DMS53 (cell line): ENCODE data around the gene REXO5.
"Not testable (repeated sequence)": the region's sequence is repeated elsewhere in the genome, so short reads cannot be mapped to it uniquely, and the experiment has no call there.

ENCODE experiments used
- DNase-seq: peaks from one replicate; lab custom pipeline; 2025; lab: John Stamatoyannopoulos, UW

The REXO5 gene, protein sequence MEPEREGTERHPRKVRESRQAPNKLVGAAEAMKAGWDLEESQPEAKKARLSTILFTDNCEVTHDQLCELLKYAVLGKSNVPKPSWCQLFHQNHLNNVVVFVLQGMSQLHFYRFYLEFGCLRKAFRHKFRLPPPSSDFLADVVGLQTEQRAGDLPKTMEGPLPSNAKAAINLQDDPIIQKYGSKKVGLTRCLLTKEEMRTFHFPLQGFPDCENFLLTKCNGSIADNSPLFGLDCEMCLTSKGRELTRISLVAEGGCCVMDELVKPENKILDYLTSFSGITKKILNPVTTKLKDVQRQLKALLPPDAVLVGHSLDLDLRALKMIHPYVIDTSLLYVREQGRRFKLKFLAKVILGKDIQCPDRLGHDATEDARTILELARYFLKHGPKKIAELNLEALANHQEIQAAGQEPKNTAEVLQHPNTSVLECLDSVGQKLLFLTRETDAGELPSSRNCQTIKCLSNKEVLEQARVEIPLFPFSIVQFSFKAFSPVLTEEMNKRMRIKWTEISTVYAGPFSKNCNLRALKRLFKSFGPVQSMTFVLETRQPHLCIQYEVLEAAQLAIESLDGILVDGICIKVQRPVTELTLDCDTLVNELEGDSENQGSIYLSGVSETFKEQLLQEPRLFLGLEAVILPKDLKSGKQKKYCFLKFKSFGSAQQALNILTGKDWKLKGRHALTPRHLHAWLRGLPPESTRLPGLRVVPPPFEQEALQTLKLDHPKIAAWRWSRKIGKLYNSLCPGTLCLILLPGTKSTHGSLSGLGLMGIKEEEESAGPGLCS

GRCh38 chr16:20806168-20807050, at the start of gene REXO5, which contains the start of gene ERI2:
Gene REXO5, plus strand, starts transcription at chr16:20806527. Its CDS starts 427 bp downstream, at chr16:20806954.
Gene ERI2, minus strand, starts transcription at chr16:20806472. Its CDS starts 42 bp downstream, at chr16:20806430.
- DNase-seq = peak; percentile 97

DNA sequence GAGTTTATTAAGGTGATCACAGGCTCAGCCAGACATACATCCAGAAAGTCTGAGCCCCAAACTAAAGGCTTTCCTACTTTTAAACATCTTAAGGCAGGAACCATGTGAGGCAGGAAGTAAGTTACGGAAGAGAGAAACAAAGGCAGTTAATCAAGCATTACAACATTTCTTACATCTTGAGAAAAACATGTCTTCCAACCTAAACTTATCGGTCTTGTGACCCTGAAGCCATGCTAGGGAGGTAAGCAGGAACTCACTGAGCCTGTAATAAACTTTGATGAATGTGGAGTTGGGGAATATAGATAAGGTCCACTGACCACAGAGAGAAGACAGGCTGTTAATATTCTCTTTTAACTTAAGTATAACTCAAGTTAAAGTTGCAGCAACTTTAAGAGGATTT, 46.0 kb upstream of the REXO5 start:
- no peak for DNase-seq

DNA sequence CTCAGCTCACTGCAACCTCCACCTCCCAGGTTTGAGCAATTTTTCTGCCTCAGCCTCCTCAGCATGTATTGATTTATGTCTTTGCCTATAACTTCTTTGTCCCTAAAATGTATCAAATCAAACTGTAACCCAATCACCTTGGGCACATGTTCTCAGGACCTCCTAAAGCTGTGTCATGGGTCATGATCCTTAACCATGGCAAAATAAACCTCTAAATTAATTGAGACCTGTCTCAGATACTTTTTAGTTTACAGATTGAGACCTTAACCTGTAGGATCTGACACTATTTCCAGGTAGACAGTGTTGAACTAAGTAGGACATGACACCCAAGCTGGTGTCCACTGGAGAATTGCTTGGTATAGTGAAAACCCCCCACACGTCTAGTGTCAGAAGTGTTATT, 45.2 kb upstream of the REXO5 start:
- no peak for DNase-seq

DNA sequence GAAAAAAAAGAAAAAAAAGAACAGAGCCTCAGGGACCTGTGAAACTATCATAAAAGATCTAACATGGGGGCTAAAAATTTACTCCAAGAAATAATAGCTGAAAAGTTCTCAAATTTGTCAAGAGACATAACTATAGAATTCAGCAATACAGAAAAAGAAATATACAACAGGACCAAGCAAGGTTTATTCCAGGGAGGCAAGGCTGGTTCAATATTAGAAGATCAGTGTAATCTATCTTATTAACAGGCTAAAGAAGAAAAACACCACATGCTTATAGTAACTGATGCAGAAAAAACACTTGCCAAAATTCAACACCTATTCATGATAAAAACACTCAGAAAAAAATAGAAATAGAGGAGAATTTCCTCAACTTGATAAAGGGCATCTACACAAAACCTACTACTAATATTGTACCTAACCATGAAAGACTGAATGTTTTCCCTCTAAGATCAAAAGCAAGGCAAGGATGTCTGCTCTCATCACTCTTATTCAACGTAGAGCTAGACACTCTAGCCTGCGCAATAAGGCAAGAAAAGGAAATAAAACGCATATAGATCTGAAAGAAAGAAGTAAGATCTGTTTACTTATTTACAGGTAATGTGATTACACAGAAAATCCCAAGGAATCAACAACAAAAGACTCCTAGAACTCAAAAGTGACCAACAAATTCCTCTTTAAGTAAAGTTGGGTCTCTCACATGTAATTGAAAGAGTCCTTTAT, 43.8 kb upstream of the REXO5 start:
- DNase-seq = no peak

DNA sequence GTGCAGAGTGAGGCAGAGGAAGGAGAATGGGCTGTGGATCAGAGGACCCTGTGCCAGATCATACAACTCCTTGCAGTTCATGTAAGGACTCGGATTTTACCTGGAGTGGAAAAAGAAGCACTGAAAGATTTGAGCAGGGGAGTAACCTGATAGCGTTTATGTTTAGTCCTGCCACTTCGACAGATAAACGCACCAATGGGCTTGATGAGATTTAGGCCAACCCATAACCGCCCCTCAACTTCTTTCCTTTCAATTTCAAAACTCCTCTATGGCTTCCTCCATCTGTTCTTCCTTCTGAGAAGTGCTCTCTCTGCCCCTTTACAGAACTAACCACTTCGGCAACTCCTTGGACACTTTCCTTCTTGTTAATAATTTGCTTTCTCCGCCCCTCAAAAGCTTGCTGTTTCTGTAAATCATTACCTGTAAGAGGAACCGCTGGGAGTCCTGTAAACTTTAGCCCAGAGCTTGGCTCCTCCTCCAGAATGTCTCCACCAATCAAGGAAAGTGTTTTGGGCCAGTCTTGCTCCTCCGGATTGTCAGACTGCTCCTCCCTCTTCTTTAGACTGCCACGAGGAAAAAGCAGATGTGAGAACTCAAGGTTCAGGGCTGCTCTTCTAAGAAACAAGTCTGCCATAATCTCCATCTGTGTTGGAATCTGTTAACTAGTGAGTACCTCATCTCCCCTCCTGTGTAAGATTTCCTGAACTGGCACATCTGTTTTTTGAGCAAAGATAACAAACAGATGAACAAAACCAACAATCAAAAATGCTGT, 42.7 kb upstream of the REXO5 start, which contains the start of gene ACSM3:
Gene ACSM3 (plus strand): TSS at position 554 of the 772 bp plus-strand sequence. CDS start 6,021 bp downstream, outside the sequence.
- DNase-seq = peak; percentile 77

- DNase-seq = not testable (repeated sequence)
These were observed 41.9 kb upstream of the REXO5 start for GRCh38 chr16:20764448-20764847.

- DNase-seq = no peak
These were observed 40.6 kb upstream of the REXO5 start for GRCh38 chr16:20765732-20766131.

GRCh38 chr16:20766294-20766693, 40.0 kb upstream of the REXO5 start:
- DNase-seq = no peak

- no peak for DNase-seq
These were observed 38.8 kb upstream of the REXO5 start for GRCh38 chr16:20767577-20767976.

DNA sequence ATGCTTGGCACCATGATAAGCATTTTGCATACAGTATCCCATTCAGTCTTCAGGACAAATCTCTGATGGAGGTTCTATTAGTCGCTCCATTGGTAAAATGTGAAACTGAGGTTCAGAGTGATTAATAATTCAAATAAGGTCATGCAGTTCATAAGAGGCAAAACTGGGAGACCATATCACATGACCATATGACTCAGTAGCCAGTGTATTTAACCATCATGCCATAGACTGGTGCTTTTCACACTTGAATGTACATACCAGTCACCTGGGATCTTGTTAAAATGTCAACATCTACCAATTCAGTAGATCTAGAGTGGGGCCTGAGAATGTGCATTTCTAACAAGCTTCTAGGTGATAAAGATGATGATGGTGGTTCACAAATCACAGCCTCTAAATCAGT, 38.2 kb upstream of the REXO5 start:
- peak; percentile 6 for DNase-seq

DNA sequence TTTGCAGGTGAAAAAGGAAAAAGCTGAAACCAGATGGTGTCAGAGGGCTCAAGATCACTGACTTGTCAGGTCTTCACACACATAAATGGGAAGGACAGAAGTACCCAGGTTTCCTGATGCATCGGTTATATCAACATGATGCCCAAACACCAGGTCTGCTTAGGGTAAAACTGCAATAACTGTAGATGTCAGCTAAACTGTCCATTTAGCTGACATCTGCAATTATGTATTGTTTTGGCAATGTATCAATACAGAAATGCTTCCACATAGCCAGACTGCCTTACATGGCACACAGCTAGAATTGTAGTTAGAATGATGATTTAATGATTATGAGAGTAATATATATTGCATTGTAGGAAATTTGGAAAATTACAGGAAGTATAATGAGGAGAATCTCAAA, 37.5 kb upstream of the REXO5 start:
- DNase-seq = no peak

GRCh38 chr16:20773679-20774078, 32.6 kb upstream of the REXO5 start:
- DNase-seq = no peak

GRCh38 chr16:20774703-20775362, 31.5 kb upstream of the REXO5 start:
- DNase-seq = peak; percentile 81

DNA sequence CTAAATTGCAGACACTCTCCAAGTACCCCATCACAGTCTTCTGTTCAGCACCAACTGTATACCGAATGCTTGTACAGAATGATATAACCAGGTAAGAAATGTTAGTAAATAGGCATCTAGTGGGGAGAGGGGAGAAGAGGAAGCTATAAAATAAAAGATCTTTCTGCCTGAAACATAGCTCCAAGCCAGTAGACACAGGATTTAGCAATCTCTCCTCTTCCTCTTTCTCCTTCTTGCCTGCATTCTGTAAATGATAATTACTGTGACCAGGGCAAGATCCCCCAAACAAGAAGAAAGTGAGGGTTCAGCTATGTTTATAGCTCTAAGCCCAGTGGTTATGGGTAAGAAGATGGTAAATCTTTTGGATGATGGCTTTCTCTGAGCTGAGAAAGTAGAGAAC, 24.6 kb upstream of the REXO5 start:
- no peak for DNase-seq

DNA sequence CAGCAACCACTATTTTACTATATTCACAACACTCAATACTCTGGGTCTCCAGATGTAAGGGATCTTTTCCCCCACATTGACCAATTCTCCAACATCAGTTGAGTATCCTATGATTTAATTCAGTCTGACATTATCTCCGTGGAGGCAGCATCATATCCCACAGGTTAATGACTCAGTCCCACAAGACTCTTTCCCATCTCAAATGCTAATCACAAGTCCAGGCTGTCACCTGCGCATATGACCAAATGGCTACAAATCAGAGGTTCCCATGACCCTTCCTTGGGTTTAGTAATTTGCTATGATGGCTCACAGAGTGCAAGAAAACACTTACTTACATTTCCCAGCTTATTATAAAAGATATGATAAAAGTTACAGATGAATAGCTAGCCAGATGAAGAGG, 23.9 kb upstream of the REXO5 start:
- DNase-seq = no peak

- no peak for DNase-seq
These were observed 22.1 kb upstream of the REXO5 start for GRCh38 chr16:20784204-20784603.

DNA sequence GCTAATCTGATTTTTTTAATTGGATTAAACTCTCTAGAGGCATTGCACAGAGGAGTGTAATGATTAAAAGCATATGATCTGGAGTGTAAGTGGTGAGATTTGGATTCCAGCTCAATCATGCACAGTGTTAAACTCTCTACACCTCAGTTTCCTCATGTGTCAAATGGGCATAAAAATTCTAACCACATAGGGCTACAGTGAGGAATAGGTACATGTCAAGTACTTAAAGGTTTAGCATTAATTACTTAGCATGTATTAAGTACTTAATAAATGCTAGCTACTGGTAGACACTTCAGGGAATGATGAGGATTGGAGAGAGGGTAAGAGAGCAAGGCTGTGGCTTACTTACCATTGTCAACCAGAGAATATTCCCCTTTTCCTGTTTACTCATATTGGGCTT, 17.2 kb upstream of the REXO5 start:
- no peak for DNase-seq

DNA sequence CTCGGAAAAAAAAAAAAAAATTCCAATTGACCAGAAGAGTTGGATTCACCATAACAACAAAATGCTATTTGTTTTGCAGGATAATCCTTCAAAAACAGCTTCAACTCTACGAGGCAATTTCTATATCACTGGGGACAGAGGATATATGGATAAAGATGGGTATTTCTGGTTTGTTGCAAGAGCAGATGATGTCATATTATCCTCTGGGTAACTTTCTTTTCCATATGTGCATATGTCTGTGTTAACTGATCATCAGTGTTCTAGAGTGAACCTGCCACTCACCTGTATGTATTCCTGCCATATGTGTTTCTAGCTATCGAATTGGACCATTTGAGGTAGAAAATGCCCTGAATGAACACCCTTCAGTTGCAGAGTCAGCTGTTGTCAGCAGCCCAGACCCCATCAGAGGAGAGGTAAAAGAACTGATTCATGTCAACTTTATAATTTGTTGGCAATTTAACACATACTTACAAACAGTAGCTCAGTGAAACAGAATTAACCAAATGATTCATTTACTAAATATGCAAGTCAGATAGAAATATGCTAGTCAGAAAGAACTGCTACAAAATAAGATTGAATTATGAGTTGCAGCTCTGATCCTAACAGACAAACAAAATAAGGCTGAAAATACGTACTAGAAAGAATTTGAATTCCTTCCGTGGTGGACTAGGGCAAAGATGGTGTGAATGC, 14.3 kb upstream of the REXO5 start:
- DNase-seq = no peak

DNA sequence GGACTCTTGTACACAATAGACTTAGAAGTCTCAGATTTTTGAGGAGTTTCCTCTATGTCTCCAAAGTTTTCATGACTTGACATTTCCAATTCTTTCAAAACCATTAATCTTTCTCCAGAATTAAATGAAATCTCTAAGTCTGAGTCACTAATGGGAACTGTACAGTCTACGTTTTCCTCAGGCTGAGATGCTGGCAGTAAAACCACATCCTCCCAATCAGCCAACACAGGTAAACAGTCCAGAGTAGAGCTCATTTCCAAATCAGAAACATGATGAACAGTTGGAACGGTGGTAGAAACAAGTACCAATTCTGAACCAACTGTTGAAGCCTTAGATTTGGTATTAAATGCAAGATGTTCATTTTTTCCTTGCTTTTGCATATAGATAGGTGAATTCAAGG, 8.0 kb upstream of the REXO5 start:
- DNase-seq = no peak
